ENCODE measurements around the gene ZNF483.

DNA sequence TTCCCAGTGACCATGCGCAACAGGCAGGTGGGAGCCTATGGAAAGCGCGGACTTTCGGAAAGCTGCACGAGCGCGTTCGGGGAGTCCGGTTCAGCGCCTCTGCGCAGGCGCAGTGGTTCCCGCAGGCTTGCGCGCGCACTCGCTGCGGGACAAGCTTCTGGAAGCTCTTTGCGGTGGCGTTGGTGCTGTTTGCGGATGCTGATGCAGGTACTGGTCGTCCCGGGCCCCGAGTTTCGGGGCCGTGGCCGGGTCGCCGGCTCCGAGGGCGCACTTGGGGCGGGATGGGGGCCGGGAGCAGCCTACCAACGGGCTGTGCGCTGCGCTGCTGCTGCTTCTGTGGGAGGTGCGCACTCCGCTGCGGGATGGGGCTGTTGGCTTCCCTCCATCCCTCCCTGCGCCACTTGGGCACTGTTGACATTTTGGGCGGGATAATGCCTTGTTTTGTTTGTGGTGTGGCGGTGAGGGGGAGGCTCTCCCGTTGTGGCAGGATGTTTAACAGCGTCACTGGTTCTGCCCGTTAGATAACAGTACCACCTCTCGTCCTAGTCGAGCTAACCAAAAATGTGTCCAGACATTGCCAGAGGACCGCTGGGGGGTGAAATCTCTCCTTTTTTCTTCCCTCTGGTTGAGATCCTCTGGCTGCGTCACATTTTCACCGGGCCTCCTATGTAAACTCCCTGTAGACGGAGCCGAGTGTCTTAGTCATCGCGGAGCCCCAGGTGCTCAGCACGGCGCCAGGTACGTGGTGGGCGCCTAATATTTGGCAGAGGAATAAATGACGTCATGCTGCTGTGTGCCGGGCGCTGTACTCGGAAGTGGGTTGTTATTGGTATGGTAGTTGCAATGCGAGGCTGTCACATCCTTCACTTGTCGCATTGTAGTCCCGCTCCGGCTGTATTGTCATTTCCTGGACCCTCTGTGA, at the start of gene ZNF483:
- TF ChIP-seq ZFP3 (CRISPR knock-in tag; IDR thresholded peaks at IDR 0.05) (no peak), ZFP30 (CRISPR knock-in tag; IDR thresholded peaks at IDR 0.05) (no peak), SNAI2 (CRISPR knock-in tag; IDR thresholded peaks at IDR 0.05) (no peak), ZC3H10 (CRISPR knock-in tag; IDR thresholded peaks at IDR 0.05) (no peak), ARNTL (CRISPR knock-in tag; IDR thresholded peaks at IDR 0.05; ENCODE audit: borderline replicate concordance, low read depth) (no peak), TOX (CRISPR knock-in tag; IDR thresholded peaks at IDR 0.05; ENCODE audit: borderline replicate concordance) (no peak), RARB (CRISPR knock-in tag; IDR thresholded peaks at IDR 0.05) (no peak), ZNF565 (CRISPR knock-in tag; conservative IDR thresholded peaks at IDR 0.05; ENCODE audit: low read depth) (no peak), GLIS3 (CRISPR knock-in tag; IDR thresholded peaks at IDR 0.05) (no peak)
- TF ChIP-seq, protein P1, sequence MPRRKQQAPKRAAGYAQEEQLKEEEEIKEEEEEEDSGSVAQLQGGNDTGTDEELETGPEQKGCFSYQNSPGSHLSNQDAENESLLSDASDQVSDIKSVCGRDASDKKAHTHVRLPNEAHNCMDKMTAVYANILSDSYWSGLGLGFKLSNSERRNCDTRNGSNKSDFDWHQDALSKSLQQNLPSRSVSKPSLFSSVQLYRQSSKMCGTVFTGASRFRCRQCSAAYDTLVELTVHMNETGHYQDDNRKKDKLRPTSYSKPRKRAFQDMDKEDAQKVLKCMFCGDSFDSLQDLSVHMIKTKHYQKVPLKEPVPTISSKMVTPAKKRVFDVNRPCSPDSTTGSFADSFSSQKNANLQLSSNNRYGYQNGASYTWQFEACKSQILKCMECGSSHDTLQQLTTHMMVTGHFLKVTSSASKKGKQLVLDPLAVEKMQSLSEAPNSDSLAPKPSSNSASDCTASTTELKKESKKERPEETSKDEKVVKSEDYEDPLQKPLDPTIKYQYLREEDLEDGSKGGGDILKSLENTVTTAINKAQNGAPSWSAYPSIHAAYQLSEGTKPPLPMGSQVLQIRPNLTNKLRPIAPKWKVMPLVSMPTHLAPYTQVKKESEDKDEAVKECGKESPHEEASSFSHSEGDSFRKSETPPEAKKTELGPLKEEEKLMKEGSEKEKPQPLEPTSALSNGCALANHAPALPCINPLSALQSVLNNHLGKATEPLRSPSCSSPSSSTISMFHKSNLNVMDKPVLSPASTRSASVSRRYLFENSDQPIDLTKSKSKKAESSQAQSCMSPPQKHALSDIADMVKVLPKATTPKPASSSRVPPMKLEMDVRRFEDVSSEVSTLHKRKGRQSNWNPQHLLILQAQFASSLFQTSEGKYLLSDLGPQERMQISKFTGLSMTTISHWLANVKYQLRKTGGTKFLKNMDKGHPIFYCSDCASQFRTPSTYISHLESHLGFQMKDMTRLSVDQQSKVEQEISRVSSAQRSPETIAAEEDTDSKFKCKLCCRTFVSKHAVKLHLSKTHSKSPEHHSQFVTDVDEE (CRISPR knock-in tag; IDR thresholded peaks at IDR 0.05) = no peak
